Thyroid gland (tissue), 4 donors: ENCODE results near the gene ESYT3. TPM values are rescaled to one million over a fixed set of nuclear protein-coding genes. Genes with fewer than 3 reads are reported as not detected.
A peak's percentile ranks its signal among the peaks of the same experiment; 100 is the strongest.
"Not testable (repeated sequence)": the region's sequence is repeated elsewhere in the genome, so short reads cannot be mapped to it uniquely, and the experiment has no call there.

Source experiments
- DNase-seq, 2 donors: peaks; one replicate each; pipeline ENCODE4 v3.0.0-alpha.2; 2019
- H3K27ac ChIP-seq, 3 donors: fragments of 200-600 bp; sonication (generic); 1 replicate in 2 of 3; 2 replicates in 1 of 3; pipeline ENCODE4 v1.5.1; 2016 to 2019; ENCODE audit warnings: mild to moderate bottlenecking in 1 of 3, moderate library complexity in 1 of 3
- H3K27me3 ChIP-seq: fragments of 200-600 bp; sonication (generic); one replicate; pipeline ENCODE4 v1.5.1; 2019
- H3K36me3 ChIP-seq, 2 donors: fragments of 200-600 bp; sonication (generic); one replicate each; pipeline ENCODE4 v1.5.1; 2016 to 2019
- H3K4me1 ChIP-seq, 2 donors: fragments of 200-600 bp; sonication (generic); one replicate each; pipeline ENCODE4 v1.5.1; 2017 to 2019
- H3K4me3 ChIP-seq, 3 donors: fragments of 200-600 bp; sonication (generic); replicated peaks in 1 of 3; 1 replicate in 2 of 3; 2 replicates in 1 of 3; pipeline ENCODE4 v1.5.1; 2016; ENCODE audit warnings: mild to moderate bottlenecking in 1 of 3
- H3K9me3 ChIP-seq: fragments of 200-600 bp; sonication (generic); one replicate; pipeline ENCODE4 v1.5.1; 2017
- CTCF ChIP-seq, 6 experiments: fragments of 200-600 bp in 3 of 6; fragments of 450-650 bp in 3 of 6; sonication (generic) in 3 of 6; IDR thresholded peaks; one replicate each; pipeline ENCODE4 v1.5.1; 2016 to 2019; ENCODE audit warnings: antibody characterized with exemption in 6 of 6, mild to moderate bottlenecking in 2 of 6, inconsistent platforms in 1 of 6, moderate library complexity in 1 of 6
- POLR2A ChIP-seq, 2 donors: fragments of 450-650 bp; IDR thresholded peaks; one replicate each; pipeline ENCODE4 v1.6.1; 2017; ENCODE audit warnings: antibody characterized with exemption in 2 of 2, mild to moderate bottlenecking in 2 of 2, moderate library complexity in 1 of 2
- WGBS, 2 donors: methylation state at CpG; one replicate each; pipeline ENCODE4 v1.1.5; 2017; 5-methylcytosine and 5-hydroxymethylcytosine counted together
- intact Hi-C: fragments of 100-400 bp; cut with DNase I; formaldehyde crosslinking; loops from one replicate; pipeline ENCODE4 v1.15.1; 2023
- total RNA-seq, 4 donors: library from RNA; depleted of rRNA; stranded (reverse); fragments of >200 nt; gene quantifications; one replicate each; pipeline ENCODE4 v1.2.3, GENCODE V29; 2016

The ESYT3 gene
- total RNA-seq, 4 donors from 2014 or later: 19.9 to 82.8 (median 22.7) TPM

- Histone ChIP-seq H3K27ac (no peak overlapping the region), H3K36me3 (no peaks in the 10 kb centered on the region), H3K4me1 (peaks cover 5 to 12% of the 10 kb centered on the region in 2 donors), H3K9me3 (no peaks in the 10 kb centered on the region), H3K4me3 (no peak overlapping the region), H3K27me3 (no peaks in the 10 kb centered on the region)
- TF ChIP-seq POLR2A (IDR thresholded peaks at IDR 0.05): no peak
- no peak for TF ChIP-seq CTCF (IDR thresholded peaks at IDR 0.05)
- intact Hi-C loops: no loop called here
- DNase-seq: no peak
Observed at GRCh38 chr3:138511945-138512344, 77.5 kb downstream of the ESYT3 start.

- H3K27ac ChIP-seq: no peak overlapping the region
- no peaks in the 10 kb centered on the region for H3K9me3 ChIP-seq
- H3K27me3 ChIP-seq: no peaks in the 10 kb centered on the region
- no peak overlapping the region for H3K4me3 ChIP-seq
- intact Hi-C loops: no loop called here
- TF ChIP-seq CTCF (IDR thresholded peaks at IDR 0.05): no peak
- no peak for TF ChIP-seq POLR2A (IDR thresholded peaks at IDR 0.05)
- 56 to 68% methylated on average over 2 of the region's 2 CpGs for WGBS, 2 donors
- DNase-seq: peak; percentile 5 to 12
- peaks cover 2 to 4% of the 10 kb centered on the region in 2 donors for H3K36me3 ChIP-seq
- H3K4me1 ChIP-seq: peaks cover 5 to 12% of the 10 kb centered on the region in 2 donors
Observed at GRCh38 chr3:138513090-138513843, 78.9 kb downstream of the ESYT3 start.

- H3K4me1 ChIP-seq, H3K4me3 ChIP-seq, intact Hi-C loops, H3K36me3 ChIP-seq, H3K27ac ChIP-seq, H3K27me3 ChIP-seq, DNase-seq, H3K9me3 ChIP-seq: not testable (repeated sequence)
- 97 to 98% methylated on average over 9 to 16 of the region's 23 CpGs for WGBS, 2 donors
Observed at GRCh38 chr3:138521445-138521844, 87.0 kb downstream of the ESYT3 start.

Other genes with a start within 250 kb of the ESYT3 start
- gene ARMC8, start 247.3 kb upstream of the ESYT3 start, total RNA-seq: 10 to 100 TPM; 57.2 to 91.8 (median 59.5) TPM
- gene NME9, start 104.8 kb upstream of the ESYT3 start, total RNA-seq: 1 to 10 TPM in 3 of 4 donors, not detected in 1; 1.3 to 2.7 (median 2.6) TPM
- 10 to 100 TPM; 55.8 to 92.4 (median 69.6) TPM for gene MRAS, start 86.0 kb upstream of the ESYT3 start, total RNA-seq
- 100 to 1,000 TPM in 1 of 4 donors, 10 to 100 TPM in 3; 68.3 to 100 (median 71.9) TPM for gene CEP70, start 159.6 kb downstream of the ESYT3 start, total RNA-seq
- 10 to 100 TPM; 12.6 to 26.6 (median 20.4) TPM for gene FAIM, start 174.2 kb downstream of the ESYT3 start, total RNA-seq